C1 segment of cervical spinal cord (tissue), 14 donors: ENCODE results near the gene EVPLL.
"Not testable (repeated sequence)": the region's sequence is repeated elsewhere in the genome, so short reads cannot be mapped to it uniquely, and the experiment has no call there.

Experiments used
- DNase-seq, 14 donors: peaks; one replicate each; lab custom pipeline; 2025; lab: John Stamatoyannopoulos, UW

EVPLL gene

DNA sequence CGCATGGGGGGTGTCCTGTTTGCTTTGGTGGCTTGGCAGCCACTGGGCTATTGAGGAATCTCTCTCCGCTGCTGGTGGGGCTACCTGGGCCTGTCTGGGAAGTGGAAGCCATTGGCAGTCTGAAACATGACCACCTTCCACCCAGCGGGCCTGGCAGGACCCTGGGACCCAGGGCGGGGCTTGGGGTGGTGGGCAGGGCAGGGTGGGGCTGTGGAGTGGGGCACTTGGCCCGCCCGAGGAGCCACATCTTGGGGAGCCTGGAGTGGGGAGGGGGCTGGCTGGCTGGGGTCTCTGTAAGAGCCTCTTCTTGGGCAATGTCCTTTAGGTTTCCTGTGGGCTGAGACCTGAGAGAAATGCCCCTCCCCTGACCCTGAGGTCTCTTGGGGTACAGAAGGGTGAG lies 48.0 kb downstream of the EVPLL start:
- not testable (repeated sequence) for DNase-seq

DNA sequence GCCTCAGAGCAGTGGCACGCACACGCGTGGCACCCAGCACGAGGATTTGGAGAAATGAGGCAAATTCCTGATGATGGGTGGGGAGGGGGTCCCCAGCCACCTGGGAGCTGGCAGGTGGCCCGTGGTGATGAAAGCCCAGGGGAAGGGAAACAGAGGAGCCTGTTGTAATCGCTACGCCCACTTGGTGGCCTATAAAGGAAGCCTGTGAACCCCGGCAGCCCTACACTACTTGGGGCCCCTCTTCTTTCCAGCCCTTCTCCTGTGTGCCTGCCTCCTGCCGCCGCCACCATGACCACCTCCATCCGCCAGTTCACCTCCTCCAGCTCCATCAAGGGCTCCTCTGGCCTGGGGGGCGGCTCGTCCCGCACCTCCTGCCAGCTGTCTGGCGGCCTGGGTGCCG lies 49.1 kb downstream of the EVPLL start:
- not testable (repeated sequence) for DNase-seq

DNA sequence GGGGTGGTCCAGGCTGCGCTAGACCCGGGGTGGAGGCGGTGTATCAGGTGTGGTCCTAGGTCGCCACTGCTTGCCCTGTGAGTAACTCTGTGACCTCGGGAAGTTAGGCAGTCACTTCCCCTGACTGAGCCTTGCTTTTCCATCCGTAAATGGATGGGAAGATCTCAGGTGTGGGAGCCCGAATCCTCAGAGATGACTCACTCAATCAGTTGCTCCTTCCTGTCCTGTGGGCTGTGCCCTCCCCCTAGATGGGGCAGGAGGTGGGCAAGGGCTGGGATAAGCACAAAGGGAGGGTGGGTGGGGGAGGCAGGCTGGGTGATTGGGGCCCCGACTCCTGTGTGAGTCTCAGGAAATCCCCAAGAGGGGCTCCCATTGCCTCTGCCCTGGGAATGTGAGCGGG lies 54.6 kb downstream of the EVPLL start:
- DNase-seq, result not testable (repeated sequence)
